H1 (cell line): ENCODE results near the gene GABRQ. TPM values are rescaled to one million over a fixed set of nuclear protein-coding genes. Genes with fewer than 3 reads are reported as not detected.
"Not testable (repeated sequence)": the region's sequence is repeated elsewhere in the genome, so short reads cannot be mapped to it uniquely, and the experiment has no call there.

ENCODE experiments used
- CTCF ChIA-PET: fragments of 300-600 bp; sonication (Branson Sonifier 250); formaldehyde crosslinking; loops from one replicate; lab custom pipeline; 2021; ENCODE audit not compliant: partially characterized antibody; lab: Charles Lee
- POLR2A ChIA-PET: fragments of 300-600 bp; sonication (Branson Sonifier 250); formaldehyde crosslinking; loops from one replicate; lab custom pipeline; 2021; ENCODE audit warnings: inconsistent platforms; ENCODE audit not compliant: partially characterized antibody; lab: Charles Lee
- DNase-seq, 2 experiments: peaks; one replicate each; pipeline versions ENCODE4 v3.0.0 to v3.0.0-alpha.2; 2010 to 2022; ENCODE audit warnings: low spot score in 2 of 2, low read depth in 1 of 2, mixed read lengths in 1 of 2
- FAIRE-seq: peaks from 2 replicates; lab custom pipeline; 2011; peaks lifted over from hg19 to GRCh38; lab: Jason Lieb, UNC
- H2AFZ ChIP-seq: 2 replicates; pipeline ENCODE4 v1.8.1; 2012; ENCODE audit warnings: low read length, inconsistent platforms
- H2AK5ac ChIP-seq: 2 replicates; pipeline ENCODE4 v1.6.1; 2013; ENCODE audit warnings: low read depth, low read length
- H2BK120ac ChIP-seq: replicated peaks from 2 replicates; pipeline ENCODE3; 2013; ENCODE audit warnings: low read depth, low read length, inconsistent platforms
- H2BK12ac ChIP-seq: 2 replicates; pipeline ENCODE4 v1.6.1; 2013; ENCODE audit warnings: low read depth, low read length
- H2BK15ac ChIP-seq: 2 replicates; pipeline ENCODE4 v1.6.1; 2013; ENCODE audit warnings: low read length
- H2BK20ac ChIP-seq: 2 replicates; pipeline ENCODE4 v1.6.1; 2013; ENCODE audit warnings: low read length
- H2BK5ac ChIP-seq: 2 replicates; pipeline ENCODE4 v1.6.1; 2013; ENCODE audit warnings: low read depth, low read length
- H3K14ac ChIP-seq: 2 replicates; pipeline ENCODE4 v1.6.1; 2013; ENCODE audit warnings: inconsistent platforms; ENCODE audit not compliant: insufficient read length
- H3K18ac ChIP-seq: 2 replicates; pipeline ENCODE4 v1.6.1; 2013; ENCODE audit warnings: low read length; ENCODE audit errors: extremely low read depth
- H3K23ac ChIP-seq: 2 replicates; pipeline ENCODE4 v1.6.1; 2013; ENCODE audit warnings: inconsistent platforms; ENCODE audit not compliant: insufficient read length
- H3K23me2 ChIP-seq: 2 replicates; pipeline ENCODE4 v1.6.1; 2013; ENCODE audit warnings: low read depth, low read length
- H3K27ac ChIP-seq: 2 replicates; pipeline ENCODE4 v1.6.1; 2011; ENCODE audit warnings: low read depth, low read length, inconsistent platforms
- H3K27me3 ChIP-seq, 4 experiments: replicated peaks in 1 of 4; 1 replicate in 1 of 4; 2 replicates in 3 of 4; pipeline versions ENCODE4 v1.6.1 to v1.8.1; 2011 to 2013; ENCODE audit warnings: low read length in 3 of 4, mild to moderate bottlenecking in 3 of 4, inconsistent platforms in 2 of 4, mixed read lengths in 2 of 4, moderate library complexity in 1 of 4; ENCODE audit not compliant: control insufficient read depth in 3 of 4, insufficient read depth in 3 of 4; ENCODE audit errors: extremely low read depth in 1 of 4
- H3K36me3 ChIP-seq, 4 experiments: 2 replicates each; pipeline versions ENCODE4 v1.6.1 to v1.8.1; 2011 to 2013; ENCODE audit warnings: mild to moderate bottlenecking in 4 of 4, low read length in 3 of 4, moderate library complexity in 2 of 4, control low read depth in 1 of 4, inconsistent platforms in 1 of 4; ENCODE audit not compliant: insufficient read depth in 4 of 4, control insufficient read depth in 2 of 4
- H3K4ac ChIP-seq: replicated peaks from 2 replicates; pipeline ENCODE3; 2013; ENCODE audit warnings: low read length, low read depth, mixed read lengths, inconsistent platforms; ENCODE audit not compliant: insufficient read length
- H3K4me1 ChIP-seq, 4 experiments: replicated peaks in 1 of 4; 1 replicate in 1 of 4; 2 replicates in 3 of 4; pipeline versions ENCODE4 v1.6.1 to v1.8.1; 2011 to 2013; ENCODE audit warnings: low read length in 3 of 4, inconsistent platforms in 2 of 4, mixed read lengths in 1 of 4; ENCODE audit not compliant: insufficient read depth in 4 of 4, control insufficient read depth in 3 of 4
- H3K4me2 ChIP-seq, 2 experiments: 2 replicates each; pipeline versions ENCODE4 v1.6.1 to v1.8.1; 2011 to 2013; ENCODE audit warnings: low read depth in 2 of 2, low read length in 2 of 2, control low read depth in 1 of 2, inconsistent platforms in 1 of 2, mild to moderate bottlenecking in 1 of 2; ENCODE audit not compliant: insufficient read depth in 1 of 2
- H3K4me3 ChIP-seq, 4 experiments: fragments of 200-600, 300-600 bp in 1 of 4; sonication (generic), shearing (Covaris generic), sonication (Bioruptor Twin) in 1 of 4; 2 replicates each; pipeline versions ENCODE4 v1.5.1 to v1.8.1; 2011 to 2016; ENCODE audit warnings: low read length in 4 of 4, low read depth in 3 of 4, control low read depth in 2 of 4, inconsistent platforms in 2 of 4, mild to moderate bottlenecking in 2 of 4, mixed read lengths in 1 of 4, moderate library complexity in 1 of 4; ENCODE audit not compliant: insufficient read depth in 2 of 4; ENCODE audit errors: extremely low read depth in 1 of 4
- H3K56ac ChIP-seq: replicated peaks from 2 replicates; pipeline ENCODE3; 2013; ENCODE audit warnings: low read depth, mild to moderate bottlenecking, mixed read lengths, low read length, inconsistent platforms; ENCODE audit not compliant: insufficient read length
- H3K79me1 ChIP-seq: 2 replicates; pipeline ENCODE4 v1.6.1; 2013; ENCODE audit warnings: low read depth, low read length, control low read depth
- H3K79me2 ChIP-seq, 2 experiments: 2 replicates each; pipeline versions ENCODE4 v1.6.1 to v1.8.1; 2012 to 2013; ENCODE audit warnings: low read length in 2 of 2, mild to moderate bottlenecking in 2 of 2, inconsistent platforms in 1 of 2; ENCODE audit not compliant: insufficient read depth in 2 of 2, control insufficient read depth in 1 of 2
- H3K9ac ChIP-seq, 4 experiments: replicated peaks in 1 of 4; 1 replicate in 1 of 4; 2 replicates in 3 of 4; pipeline versions ENCODE4 v1.6.1 to v1.8.1; 2011 to 2013; ENCODE audit warnings: low read depth in 3 of 4, low read length in 3 of 4, control low read depth in 2 of 4, mild to moderate bottlenecking in 2 of 4, moderate library complexity in 2 of 4, inconsistent platforms in 1 of 4; ENCODE audit errors: extremely low read depth in 1 of 4
- H3K9me3 ChIP-seq, 2 experiments: 2 replicates each; pipeline versions ENCODE4 v1.6.1 to v1.8.1; 2012 to 2013; ENCODE audit warnings: mild to moderate bottlenecking in 2 of 2, moderate library complexity in 2 of 2, control low read depth in 1 of 2, inconsistent platforms in 1 of 2, low read depth in 1 of 2, low read length in 1 of 2, mixed read lengths in 1 of 2; ENCODE audit not compliant: insufficient read depth in 2 of 2
- H4K20me1 ChIP-seq, 2 experiments: replicated peaks in 1 of 2; 2 replicates each; pipeline versions ENCODE3 to v1.8.1; 2011 to 2013; ENCODE audit warnings: inconsistent platforms in 2 of 2, low read length in 2 of 2, mild to moderate bottlenecking in 1 of 2; ENCODE audit not compliant: insufficient read depth in 2 of 2, control insufficient read depth in 1 of 2
- H4K5ac ChIP-seq: 2 replicates; pipeline ENCODE4 v1.6.1; 2013; ENCODE audit warnings: low read length, low read depth, mixed read lengths, inconsistent platforms; ENCODE audit not compliant: insufficient read length
- H4K8ac ChIP-seq: 2 replicates; pipeline ENCODE4 v1.8.0; 2013; ENCODE audit warnings: mild to moderate bottlenecking, moderate library complexity, low read length, inconsistent platforms; ENCODE audit not compliant: insufficient read depth; ENCODE audit errors: extremely low read depth
- H4K91ac ChIP-seq: replicated peaks from 2 replicates; pipeline ENCODE3; 2013; ENCODE audit warnings: low read length, mixed read lengths, inconsistent platforms; ENCODE audit not compliant: insufficient read length
- WGBS, 2 experiments: shearing (Covaris generic) in 1 of 2; methylation state at CpG; one replicate each; pipeline versions ENCODE4 v1.1.6 to v1.1.7; 2013 to 2015; ENCODE audit warnings: low lambda C conversion rate in 2 of 2, mixed read lengths in 2 of 2, inconsistent platforms in 1 of 2, low coverage in 1 of 2, missing lambda C conversion rate in 1 of 2; ENCODE audit not compliant: insufficient replicate concordance in 2 of 2, insufficient coverage in 1 of 2, insufficient read length in 1 of 2; ENCODE audit errors: extremely low coverage in 1 of 2, missing lambda C conversion rate in 1 of 2; 5-methylcytosine and 5-hydroxymethylcytosine counted together
- polyA plus RNA-seq, 7 experiments: library from polyadenylated mRNA; depleted of rRNA in 3 of 7; stranded (reverse) in 5 of 7; unstranded in 2 of 7; fragments of >200 nt in 5 of 7; fragments of 200-250 nt in 2 of 7; gene quantifications; 1 replicate in 5 of 7; 2 replicates in 1 of 7; 4 replicates in 1 of 7; pipeline versions ENCODE4 v1.2.1 to v1.2.3, GENCODE V29; 2011 to 2013; ENCODE audit warnings: missing spikeins in 2 of 7, mixed read lengths in 2 of 7
- total RNA-seq: library from RNA; stranded (reverse); fragmentation: NEBNext Ultra II Directional; extraction: Animal tissue kit (Norgen Biotek cat#: 25700); gene quantifications from 2 replicates; pipeline ENCODE4 v1.2.1, GENCODE V29; 2021

GABRQ gene
- total and polyA plus RNA-seq, 2 of the 8 experiments (the other 6 are each of a cell fraction or from before 2014, with no cell fraction given), result 6.3 to 9.6 TPM

DNA sequence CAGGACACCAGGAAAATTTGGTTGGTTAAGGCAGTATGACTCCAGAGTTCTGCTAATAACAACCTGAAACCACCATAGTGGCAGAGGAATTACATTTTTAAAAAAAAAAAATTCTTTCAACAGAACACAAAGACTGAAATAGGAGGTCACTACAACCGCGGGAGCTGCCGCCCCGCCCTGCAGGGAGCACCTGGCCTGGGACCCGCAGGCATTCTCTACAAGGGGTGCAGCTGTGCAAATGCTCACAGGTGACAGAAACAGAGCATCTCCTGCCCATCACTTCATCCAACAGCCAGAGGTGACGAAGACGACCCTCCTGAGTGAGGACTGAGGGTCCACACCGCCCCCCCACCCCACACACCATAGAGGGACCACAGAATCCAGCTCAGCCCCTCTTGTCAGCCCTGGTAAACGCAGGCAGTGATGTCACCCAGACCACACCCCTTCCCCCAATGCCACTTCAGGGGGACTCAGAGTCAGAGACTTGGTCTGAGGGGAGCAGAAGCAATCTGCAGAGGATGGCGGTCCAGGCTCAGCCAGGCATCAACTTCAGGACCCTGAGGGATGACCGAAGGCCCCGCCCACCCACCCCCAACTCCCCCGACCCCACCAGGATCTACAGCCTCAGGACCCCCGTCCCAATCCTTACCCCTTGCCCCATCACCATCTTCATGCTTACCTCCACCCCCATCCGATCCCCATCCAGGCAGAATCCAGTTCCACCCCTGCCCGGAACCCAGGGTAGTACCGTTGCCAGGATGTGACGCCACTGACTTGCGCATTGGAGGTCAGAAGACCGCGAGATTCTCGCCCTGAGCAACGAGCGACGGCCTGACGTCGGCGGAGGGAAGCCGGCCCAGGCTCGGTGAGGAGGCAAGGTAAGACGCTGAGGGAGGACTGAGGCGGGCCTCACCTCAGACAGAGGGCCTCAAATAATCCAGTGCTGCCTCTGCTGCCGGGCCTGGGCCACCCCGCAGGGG lies 60.5 kb downstream of the GABRQ start, which contains the start of gene MAGEA3:
Gene MAGEA3 (plus strand): TSS at position 843 of the 980 bp plus-strand sequence. CDS start 2,039 bp downstream, outside the sequence.
- CTCF ChIA-PET, FAIRE-seq, H3K79me2 ChIP-seq: not testable (repeated sequence)

More for the DNA sequence above, 60.5 kb downstream of the GABRQ start, which contains the start of gene MAGEA3:
- POLR2A ChIA-PET, H3K23ac ChIP-seq, H2BK15ac ChIP-seq, H2BK20ac ChIP-seq, H4K5ac ChIP-seq, H3K14ac ChIP-seq, H4K8ac ChIP-seq, H3K56ac ChIP-seq, H3K18ac ChIP-seq, H3K9me3 ChIP-seq, H2BK12ac ChIP-seq, H3K27me3 ChIP-seq, H2AFZ ChIP-seq, H4K91ac ChIP-seq, H2BK120ac ChIP-seq, H3K4me3 ChIP-seq, H4K20me1 ChIP-seq, H3K36me3 ChIP-seq, H3K23me2 ChIP-seq, H3K27ac ChIP-seq, DNase-seq, H3K4me1 ChIP-seq, H3K9ac ChIP-seq, H3K79me1 ChIP-seq, H2AK5ac ChIP-seq, H3K4ac ChIP-seq, H3K4me2 ChIP-seq, H2BK5ac ChIP-seq: not testable (repeated sequence)
- WGBS, 2 experiments, result no CpG with 5 or more reads among the region's 34 CpGs
